ENCODE data around the gene NEBL. TPM values are rescaled to one million over a fixed set of nuclear protein-coding genes. Genes with fewer than 3 reads are reported as not detected.

NEBL gene
- total and polyA plus RNA-seq, 2 of the 4 experiments (the other 2 are of a cell fraction), result under 0.01 TPM

- H4K91ac ChIP-seq (ENCODE audit: insufficient read depth, low read depth, low read length), result no peak overlapping the region
- in situ Hi-C loops (cut with MboI; ENCODE audit: low sequenced_read_pairs), result no loop called here
- no peaks in the 10 kb centered on the region for H3K27me3 ChIP-seq (ENCODE audit: control insufficient read depth, insufficient read depth, low read length)
- no peak overlapping the region for H2AFZ ChIP-seq (replicated peaks; ENCODE audit: low read length, poor library complexity)
- H2AK9ac ChIP-seq (replicated peaks; ENCODE audit: low read depth, low read length, poor library complexity), result no peak overlapping the region
- no peak for DNase-seq
- no peak overlapping the region for H3K4ac ChIP-seq (ENCODE audit: low read depth, low read length)
- POLR2A ChIA-PET (ENCODE audit: unreplicated experiment), result no interaction called here
- no peak overlapping the region for H3K23ac ChIP-seq (ENCODE audit: low read depth, low read length)
- H3K36me3 ChIP-seq (ENCODE audit: control insufficient read depth, insufficient read depth, low read length), result no peaks in the 10 kb centered on the region
- H3K18ac ChIP-seq (ENCODE audit: low read depth, low read length), result no peak overlapping the region
- dilution Hi-C loops (cut with HindIII; ENCODE audit: low sequenced_read_pairs, unreplicated experiment), result no loop called here
- no peak overlapping the region for H4K5ac ChIP-seq (ENCODE audit: low read depth, low read length)
- H3K14ac ChIP-seq (replicated peaks; ENCODE audit: low read depth, low read length), result no peak overlapping the region
- H2BK20ac ChIP-seq (ENCODE audit: low read depth, low read length), result no peak overlapping the region
- H3K56ac ChIP-seq (ENCODE audit: extremely low read depth, insufficient read depth, low read length), result no peak overlapping the region
- no peaks in the 10 kb centered on the region for H4K20me1 ChIP-seq (ENCODE audit: insufficient read depth, low read length)
- no peaks in the 10 kb centered on the region for H3K9me1 ChIP-seq (ENCODE audit: insufficient read depth, low read length)
- H3K4me3 ChIP-seq (ENCODE audit: insufficient read depth, low read depth, low read length), result no peak overlapping the region
- no peak for ATAC-seq (ENCODE audit: low read depth)
- H3K9me3 ChIP-seq (ENCODE audit: control insufficient read depth, insufficient read depth, low read length), result peaks cover 5% of the 10 kb centered on the region; the same call in 1 of the 2 replicates
- WGBS, 2 experiments (ENCODE audit: extremely low coverage in 2 of 2, insufficient read length in 1 of 2), result 75% methylated on average over 1 of the region's 4 CpGs; no CpG with 5 or more reads in 1 of the 2 experiments
- no peak overlapping the region for H2BK120ac ChIP-seq (ENCODE audit: low read depth, low read length)
- no peak overlapping the region for H3K27ac ChIP-seq (ENCODE audit: insufficient read depth, low read length)
- no TSS peak for BruUV-seq (replicated peaks)
- H2BK5ac ChIP-seq (ENCODE audit: low read depth, low read length, poor library complexity, severe bottlenecking), result no peak overlapping the region
- H2AK5ac ChIP-seq (ENCODE audit: low read depth, low read length), result no peak overlapping the region
- no peaks in the 10 kb centered on the region for H3K79me1 ChIP-seq (ENCODE audit: low read depth in 1 of 2, low read length in 2 of 2)
- H3K4me1 ChIP-seq (ENCODE audit: control insufficient read depth, insufficient read depth, low read length), result no peaks in the 10 kb centered on the region
- no peak overlapping the region for H2BK15ac ChIP-seq (ENCODE audit: low read depth, low read length)
- TF ChIP-seq, protein P1, sequence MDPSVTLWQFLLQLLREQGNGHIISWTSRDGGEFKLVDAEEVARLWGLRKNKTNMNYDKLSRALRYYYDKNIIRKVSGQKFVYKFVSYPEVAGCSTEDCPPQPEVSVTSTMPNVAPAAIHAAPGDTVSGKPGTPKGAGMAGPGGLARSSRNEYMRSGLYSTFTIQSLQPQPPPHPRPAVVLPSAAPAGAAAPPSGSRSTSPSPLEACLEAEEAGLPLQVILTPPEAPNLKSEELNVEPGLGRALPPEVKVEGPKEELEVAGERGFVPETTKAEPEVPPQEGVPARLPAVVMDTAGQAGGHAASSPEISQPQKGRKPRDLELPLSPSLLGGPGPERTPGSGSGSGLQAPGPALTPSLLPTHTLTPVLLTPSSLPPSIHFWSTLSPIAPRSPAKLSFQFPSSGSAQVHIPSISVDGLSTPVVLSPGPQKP (IDR thresholded peaks at IDR 0.05; ENCODE audit: borderline replicate concordance, low read depth, low read length), result no peak
- no peak for TF ChIP-seq RAD21 (IDR thresholded peaks at IDR 0.05; ENCODE audit: low read length)
- H4K8ac ChIP-seq (ENCODE audit: low read depth in 2 of 2, low read length in 2 of 2), result no peak overlapping the region
- CTCF ChIA-PET, result no interaction called here
- intact Hi-C loops (cut with micrococcal nuclease), result no loop called here
- H3K4me2 ChIP-seq (ENCODE audit: low read depth, low read length), result no peak overlapping the region
- no peak overlapping the region for H3K9ac ChIP-seq (ENCODE audit: low read depth, low read length)
Measured at GRCh38 chr10:20839141-20839540, 58.0 kb downstream of the NEBL start.

All from IMR-90 (cell line).